Activated CD4-positive, alpha-beta T cell treated with anti-CD3 and anti-CD28 coated beads, Interleukin-2, amount 50 U/mL, for 1 hour (primary cell): Measurements from ENCODE around the gene UBA52.
A peak's percentile ranks its signal among the peaks of the same experiment; 100 is the strongest.
"Not testable (repeated sequence)": the region's sequence is repeated elsewhere in the genome, so short reads cannot be mapped to it uniquely, and the experiment has no call there.

Source experiments
- DNase-seq: peaks from one replicate; pipeline ENCODE4 v3.0.0-alpha.2; 2020

Gene UBA52

GRCh38 chr19:18571564-18572344 lies at the start of gene UBA52:
UBA52 (plus strand) TSS chr19:18571857; CDS start chr19:18573301, 1,444 bp downstream.
- peak; percentile 99 for DNase-seq

DNA sequence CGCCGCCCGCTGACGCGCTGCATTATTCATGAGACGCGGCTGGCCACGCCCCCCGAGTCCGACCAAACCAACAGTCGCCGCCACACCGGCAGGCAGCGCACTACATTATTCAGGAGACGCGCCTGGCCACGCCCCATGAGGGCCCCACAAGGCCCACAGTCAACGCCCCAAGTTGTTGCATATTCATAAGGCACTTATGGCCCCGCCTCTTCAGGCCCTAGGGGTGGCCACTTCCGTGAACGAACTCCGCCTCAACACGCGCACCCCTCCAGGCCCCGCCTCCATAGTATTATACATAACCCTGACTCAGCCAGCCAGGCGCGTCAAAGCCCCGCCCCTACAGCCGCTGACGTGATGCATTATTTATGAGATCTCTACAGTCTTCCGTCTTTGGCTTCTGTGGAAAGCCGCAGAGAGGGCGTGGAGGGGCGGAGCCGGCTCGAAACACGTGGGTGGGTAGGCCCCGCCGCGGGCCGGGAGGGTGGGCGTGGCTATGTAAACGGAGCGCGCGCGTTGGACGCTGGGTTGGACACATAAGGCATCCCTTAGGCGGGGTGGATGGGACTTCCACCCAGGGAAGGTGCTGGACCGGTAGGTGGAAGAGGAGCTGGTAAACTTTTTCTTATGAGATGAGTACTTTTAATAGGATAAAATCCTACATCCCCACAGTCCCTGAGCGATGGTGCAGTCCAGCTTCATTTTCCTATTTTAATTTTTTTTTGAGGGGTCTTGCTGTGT lies 49.4 kb upstream of the UBA52 start:
- peak; percentile 100 for DNase-seq

DNA sequence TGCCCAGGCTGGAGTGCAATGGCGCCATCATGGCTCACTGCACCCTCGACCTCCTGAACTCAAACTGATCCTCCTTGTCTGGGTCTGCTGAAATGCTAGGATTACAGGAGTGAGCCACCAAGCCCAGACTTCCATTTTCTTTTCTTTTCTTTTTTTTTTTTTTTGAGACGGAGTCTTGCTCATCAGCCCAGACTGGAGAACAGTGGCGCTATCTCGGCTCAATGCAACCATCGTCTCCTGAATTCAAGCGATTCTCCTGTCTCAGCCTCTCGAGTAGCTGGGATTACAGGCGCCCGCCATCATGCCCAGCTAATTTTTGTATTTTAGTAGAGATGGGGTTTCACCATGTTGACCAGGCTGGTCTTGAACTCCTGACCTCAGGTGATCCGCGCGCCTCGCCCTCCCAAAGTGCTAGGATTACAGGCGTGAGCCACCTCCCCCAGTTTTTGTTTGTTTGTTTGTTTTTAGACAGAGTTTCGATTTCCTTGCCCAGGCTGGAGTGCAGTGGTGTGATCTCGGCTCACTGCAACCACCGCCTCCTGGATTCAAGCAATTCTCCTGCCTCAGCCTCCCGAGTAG lies 48.7 kb upstream of the UBA52 start:
- DNase-seq = not testable (repeated sequence)

DNA sequence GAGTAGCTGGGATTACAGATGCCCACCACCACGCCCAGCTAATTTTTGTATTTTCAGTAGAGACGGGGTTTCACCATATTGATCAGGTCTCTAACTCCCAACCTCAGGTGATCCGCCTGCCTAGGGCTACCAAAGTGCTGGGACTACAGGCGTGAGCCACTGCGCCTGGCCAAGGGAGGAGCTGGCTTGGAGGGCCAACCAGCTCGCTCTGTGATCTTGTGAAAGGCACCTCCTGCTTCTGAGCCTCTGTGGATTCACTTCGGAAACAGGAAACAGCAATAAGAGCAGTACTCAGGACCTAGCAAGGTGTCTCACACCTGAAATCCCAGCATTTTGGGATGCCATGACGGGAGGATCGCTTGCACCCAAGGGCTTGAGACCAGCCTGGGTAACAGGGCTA lies 47.8 kb upstream of the UBA52 start:
- no peak for DNase-seq

- no peak for DNase-seq
Measured at GRCh38 chr19:18526316-18526715, 45.3 kb upstream of the UBA52 start.

DNA sequence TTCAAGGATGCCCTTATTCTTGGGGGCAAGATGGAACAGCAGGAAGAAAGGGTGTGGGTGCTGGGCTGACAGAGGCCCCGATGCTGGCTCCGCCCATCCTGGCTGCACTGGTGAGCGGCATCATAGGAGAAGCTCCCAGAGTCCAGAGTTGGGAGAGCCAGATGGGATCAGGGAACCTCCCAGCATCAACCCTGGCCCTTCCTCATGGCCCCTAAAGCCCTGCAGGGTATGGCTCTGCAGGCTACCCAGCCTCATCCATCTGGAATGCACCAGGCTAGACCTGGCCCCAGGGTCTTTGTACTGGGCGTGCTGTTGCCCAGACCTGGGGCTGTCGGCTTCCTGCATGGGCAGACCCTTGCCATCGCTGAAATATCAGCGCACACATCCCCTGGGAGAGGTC lies 41.9 kb upstream of the UBA52 start:
- DNase-seq = no peak

- no peak for DNase-seq
Measured at GRCh38 chr19:18531485-18531884, 40.2 kb upstream of the UBA52 start.

GRCh38 chr19:18532168-18532890 lies 39.3 kb upstream of the UBA52 start:
- no peak for DNase-seq

GRCh38 chr19:18533058-18533457 lies 38.6 kb upstream of the UBA52 start:
- no peak for DNase-seq

DNA sequence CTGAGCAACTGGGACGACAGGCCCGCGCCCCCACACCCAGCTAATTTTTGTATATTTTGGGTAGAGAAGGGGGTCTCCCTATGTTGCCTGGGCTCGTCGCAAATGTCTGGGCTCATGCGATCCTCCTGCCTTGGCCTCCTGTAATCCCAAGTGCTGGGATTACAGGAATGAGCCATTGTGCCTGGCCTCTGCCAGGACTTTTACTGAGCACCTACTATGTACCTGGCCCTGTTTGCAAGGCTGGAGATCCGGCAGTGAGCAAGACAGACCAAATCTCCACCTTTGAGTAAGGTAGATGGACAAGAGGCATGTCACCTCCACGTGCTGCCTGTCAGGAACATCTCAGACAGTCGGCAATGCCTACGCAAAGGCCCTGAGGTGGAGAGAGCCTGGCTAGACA lies 35.2 kb upstream of the UBA52 start:
- no peak for DNase-seq

DNA sequence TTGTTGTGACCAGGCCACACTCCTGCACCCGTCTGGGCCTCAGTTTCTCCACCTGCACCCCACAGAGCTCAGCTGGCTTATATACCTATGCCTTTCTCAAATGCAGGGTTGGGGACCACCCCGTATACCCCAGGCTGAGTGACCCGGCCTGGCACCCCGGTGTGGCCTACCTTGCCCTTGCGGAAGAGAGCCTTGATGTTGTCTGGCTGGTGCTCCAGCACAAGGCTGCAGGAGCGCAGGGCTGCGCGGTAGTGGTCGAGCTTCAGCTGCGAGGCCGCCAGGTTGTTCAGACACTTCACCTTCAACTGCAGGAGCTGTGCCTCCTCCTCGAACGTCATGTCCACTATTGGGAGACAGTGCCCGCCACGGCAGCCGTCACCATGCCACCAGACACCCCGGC lies 34.2 kb upstream of the UBA52 start:
- no peak for DNase-seq

DNA sequence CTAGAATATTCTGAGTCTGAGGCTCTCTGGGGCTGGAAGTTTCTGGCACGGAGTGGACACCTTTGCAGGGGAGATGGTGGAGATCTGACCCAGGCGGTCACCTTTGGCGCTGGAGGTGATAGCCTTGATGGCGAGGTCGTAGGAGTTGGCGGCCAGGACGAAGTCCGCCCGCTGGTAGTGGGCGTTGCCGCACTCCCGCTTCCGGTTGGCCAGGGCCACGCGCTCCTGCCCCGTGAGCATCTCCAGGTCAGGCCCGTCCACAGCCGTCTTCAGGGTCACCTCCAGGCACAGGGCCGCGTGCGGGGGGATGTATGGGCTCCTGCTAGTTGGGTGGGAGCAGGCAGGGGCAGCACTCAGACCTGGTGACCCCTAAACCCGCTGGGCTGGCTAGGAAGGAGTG lies 33.5 kb upstream of the UBA52 start:
- no peak for DNase-seq

GRCh38 chr19:18539372-18539771 lies 32.3 kb upstream of the UBA52 start:
- no peak for DNase-seq

DNA sequence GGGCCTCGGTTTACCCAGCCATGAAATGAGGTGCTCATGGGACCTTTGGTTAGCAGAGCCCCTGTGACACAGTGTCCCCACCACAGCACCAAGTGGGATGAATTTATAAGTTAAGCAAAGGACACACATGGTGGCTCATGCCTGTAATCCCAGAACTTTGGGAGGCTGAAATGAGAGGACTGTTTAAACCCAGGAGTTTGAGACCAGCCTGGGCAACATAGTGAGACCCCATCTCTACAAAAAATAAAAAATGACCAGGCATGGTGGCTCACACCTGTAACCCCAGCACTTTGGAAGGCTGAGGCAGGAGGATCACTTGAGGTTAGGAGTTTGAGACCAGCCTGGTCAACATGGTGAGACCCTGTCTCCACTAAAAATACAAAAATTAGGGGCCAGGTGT lies 31.5 kb upstream of the UBA52 start:
- not testable (repeated sequence) for DNase-seq

GRCh38 chr19:18541258-18541991 lies 30.2 kb upstream of the UBA52 start:
- DNase-seq = no peak

DNA sequence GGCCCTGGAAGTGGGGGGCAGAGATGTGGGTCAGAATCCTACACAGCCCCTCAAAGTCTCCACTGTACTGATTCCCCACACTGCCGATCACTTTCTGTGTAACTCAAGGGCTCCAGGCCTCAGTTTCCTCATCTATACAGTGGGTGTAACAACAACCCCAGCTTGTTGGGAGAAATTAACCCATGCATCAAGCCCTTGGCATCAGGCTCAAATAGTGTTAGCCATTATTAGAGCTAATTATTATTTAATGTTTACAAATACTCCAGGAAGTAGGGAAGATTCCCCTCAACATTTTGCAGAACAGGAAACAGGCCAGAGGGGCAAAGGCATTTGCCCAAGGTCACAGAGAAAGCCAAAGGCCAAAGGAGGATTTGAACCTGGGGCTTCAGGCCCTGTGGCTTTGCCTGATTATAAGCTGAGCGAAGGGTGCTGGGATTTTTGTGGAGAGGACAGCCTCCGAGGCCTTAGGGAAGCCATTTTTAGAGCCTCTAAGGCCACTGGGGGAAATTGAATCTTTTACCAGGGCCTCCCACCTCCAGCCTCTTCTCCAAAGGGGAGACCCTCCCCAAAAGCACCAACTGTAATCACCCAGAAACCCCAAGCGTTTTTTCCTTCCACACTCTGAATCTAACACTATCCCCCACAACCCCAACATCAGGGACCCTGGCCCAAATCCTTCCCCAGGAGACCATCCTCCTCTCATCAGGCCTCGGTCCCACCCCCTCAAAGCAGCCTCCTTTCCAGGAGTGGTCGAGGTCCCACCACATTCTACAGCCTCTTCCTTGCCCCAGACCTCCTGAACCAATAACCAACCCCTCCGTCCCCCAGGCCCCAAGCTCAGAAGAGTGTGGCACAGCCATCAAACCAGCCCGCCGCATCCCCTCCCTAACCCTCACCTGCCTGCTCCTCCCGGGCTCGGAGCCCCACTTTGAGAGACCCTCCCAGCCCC lies 29.4 kb upstream of the UBA52 start:
- DNase-seq = no peak

DNA sequence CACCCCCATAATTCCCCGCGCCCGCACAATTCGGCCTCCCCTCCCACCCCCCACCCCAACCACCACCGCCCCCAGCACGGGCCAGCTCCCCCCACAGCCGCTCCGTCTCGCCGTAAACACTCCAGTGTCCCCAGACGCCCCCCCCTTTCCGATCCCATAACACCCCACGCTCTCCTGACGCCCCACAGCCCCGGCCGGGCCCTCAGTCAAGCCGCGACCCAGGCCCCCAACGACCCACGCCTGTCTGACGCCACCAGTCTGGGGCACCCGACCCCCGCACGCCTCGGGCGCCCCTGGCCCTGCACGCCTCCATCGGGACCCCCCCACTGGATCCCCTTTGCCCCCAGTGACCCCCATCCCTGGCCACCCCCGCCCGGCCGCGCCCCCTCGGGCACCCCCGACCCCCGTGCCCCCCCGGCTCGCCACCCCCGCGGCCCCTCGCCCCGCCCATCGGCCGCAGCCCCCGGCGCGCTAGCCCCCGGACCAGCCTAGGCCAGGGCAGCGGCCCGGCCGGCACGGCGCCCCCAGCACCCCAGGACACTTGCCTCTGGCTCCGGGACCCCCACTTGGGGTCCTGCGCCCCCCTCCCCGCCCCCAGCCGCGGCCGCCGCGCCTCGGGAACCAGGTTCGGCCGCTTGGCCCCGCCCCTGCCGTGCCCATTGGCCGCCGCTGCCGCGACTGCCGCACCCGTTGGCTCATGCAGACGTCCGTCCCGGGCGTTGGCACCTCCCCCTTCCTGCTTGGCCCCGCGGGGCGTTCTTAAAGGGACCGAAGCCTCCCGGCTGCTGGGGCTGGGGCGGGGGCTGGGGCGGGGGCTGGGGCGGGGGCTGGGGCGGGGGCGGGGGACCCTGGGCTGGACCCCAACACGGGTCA lies 28.5 kb upstream of the UBA52 start, which contains the start of gene FKBP8:
FKBP8 (minus strand) TSS at position 633 of the 873 bp plus-strand sequence. CDS start 1,603 bp downstream, outside the sequence.
- DNase-seq = peak; percentile 94

DNA sequence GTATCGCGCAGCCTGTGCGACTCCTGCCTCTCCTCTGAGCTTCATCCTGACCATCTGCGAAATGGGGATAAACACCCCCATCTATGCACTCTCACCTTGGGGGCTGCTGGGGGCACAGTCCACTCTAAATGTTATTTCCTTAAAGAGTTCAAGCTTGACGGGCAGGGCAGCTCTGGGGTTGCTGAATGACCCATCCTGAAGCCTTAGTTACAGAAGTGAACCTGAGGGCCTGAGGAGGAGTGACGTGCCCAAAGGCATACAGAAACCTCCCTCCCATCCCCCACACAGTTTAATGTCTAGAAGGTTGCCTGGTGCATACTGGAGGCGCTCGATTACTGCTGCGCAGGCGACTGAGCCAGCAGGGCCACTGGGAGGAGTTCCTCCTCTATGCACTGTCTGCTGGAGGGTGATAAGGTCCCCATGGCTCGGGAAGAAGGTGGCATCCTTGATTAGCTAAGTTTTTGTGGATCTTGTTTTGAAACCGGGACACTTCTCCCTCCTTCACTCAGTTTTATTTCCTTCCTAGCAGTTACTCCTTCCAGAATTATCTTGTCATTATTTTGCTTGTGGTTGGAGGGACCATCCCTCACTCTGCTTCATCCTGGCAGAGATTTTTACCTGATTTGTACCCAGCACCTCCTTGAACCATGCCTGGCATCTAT lies 27.7 kb upstream of the UBA52 start:
- peak; percentile 68 for DNase-seq

DNA sequence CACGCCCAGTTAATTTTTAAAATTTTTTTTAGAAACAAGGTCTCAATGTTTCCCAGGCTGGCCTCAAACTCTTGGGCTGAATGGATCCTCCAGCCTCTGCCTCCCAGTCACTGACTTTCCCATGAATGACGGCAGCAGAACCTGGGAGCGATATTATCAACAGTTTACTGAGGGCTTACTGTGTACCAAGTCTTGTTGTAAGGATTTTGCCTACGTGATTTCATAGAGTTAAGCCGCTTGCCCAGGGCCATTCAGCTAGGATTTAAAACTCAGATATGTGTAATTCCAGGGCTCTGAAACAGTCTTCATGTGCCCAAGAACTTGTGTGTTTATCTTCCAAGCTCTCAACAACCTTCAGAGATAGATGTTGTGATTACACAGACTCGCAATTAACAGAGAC lies 20.0 kb upstream of the UBA52 start:
- DNase-seq = no peak
